GM12873 (cell line): ENCODE data around the gene ACACA.

ENCODE experiments used
- TF ChIP-seq, protein P1 (sequence below): IDR thresholded peaks from 2 replicates; pipeline ENCODE4 v1.5.1; 2012; ENCODE audit warnings: low read depth, mild to moderate bottlenecking, moderate library complexity, low read length, control low read depth; ENCODE audit not compliant: insufficient read depth; ENCODE audit errors: missing control alignments

Gene ACACA

DNA sequence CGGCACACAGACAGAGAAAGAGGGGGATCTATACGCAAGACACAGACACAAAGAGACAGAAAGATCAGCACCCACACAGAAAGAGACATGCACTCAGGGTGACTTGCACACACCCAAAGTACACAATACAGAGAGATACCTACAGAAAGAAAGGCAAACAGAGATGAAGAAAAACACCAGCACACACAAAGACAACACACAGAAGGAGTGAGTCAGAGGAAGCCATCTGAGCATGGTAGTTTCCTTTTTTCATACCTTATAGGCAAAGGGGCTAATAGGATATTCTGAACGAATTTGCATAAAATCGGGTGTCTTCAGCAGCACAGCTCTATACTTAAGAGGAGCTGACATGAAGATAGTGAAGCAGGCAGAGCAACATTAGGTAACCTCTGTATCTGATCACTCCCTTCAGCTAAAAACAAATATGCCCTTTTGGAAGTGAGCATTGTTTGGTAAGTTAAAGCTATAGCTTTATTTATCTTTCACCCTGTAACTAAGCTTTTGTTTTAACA, 259.3 kb downstream of the ACACA start:
- TF ChIP-seq, protein P1, sequence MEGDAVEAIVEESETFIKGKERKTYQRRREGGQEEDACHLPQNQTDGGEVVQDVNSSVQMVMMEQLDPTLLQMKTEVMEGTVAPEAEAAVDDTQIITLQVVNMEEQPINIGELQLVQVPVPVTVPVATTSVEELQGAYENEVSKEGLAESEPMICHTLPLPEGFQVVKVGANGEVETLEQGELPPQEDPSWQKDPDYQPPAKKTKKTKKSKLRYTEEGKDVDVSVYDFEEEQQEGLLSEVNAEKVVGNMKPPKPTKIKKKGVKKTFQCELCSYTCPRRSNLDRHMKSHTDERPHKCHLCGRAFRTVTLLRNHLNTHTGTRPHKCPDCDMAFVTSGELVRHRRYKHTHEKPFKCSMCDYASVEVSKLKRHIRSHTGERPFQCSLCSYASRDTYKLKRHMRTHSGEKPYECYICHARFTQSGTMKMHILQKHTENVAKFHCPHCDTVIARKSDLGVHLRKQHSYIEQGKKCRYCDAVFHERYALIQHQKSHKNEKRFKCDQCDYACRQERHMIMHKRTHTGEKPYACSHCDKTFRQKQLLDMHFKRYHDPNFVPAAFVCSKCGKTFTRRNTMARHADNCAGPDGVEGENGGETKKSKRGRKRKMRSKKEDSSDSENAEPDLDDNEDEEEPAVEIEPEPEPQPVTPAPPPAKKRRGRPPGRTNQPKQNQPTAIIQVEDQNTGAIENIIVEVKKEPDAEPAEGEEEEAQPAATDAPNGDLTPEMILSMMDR, result no peak

DNA sequence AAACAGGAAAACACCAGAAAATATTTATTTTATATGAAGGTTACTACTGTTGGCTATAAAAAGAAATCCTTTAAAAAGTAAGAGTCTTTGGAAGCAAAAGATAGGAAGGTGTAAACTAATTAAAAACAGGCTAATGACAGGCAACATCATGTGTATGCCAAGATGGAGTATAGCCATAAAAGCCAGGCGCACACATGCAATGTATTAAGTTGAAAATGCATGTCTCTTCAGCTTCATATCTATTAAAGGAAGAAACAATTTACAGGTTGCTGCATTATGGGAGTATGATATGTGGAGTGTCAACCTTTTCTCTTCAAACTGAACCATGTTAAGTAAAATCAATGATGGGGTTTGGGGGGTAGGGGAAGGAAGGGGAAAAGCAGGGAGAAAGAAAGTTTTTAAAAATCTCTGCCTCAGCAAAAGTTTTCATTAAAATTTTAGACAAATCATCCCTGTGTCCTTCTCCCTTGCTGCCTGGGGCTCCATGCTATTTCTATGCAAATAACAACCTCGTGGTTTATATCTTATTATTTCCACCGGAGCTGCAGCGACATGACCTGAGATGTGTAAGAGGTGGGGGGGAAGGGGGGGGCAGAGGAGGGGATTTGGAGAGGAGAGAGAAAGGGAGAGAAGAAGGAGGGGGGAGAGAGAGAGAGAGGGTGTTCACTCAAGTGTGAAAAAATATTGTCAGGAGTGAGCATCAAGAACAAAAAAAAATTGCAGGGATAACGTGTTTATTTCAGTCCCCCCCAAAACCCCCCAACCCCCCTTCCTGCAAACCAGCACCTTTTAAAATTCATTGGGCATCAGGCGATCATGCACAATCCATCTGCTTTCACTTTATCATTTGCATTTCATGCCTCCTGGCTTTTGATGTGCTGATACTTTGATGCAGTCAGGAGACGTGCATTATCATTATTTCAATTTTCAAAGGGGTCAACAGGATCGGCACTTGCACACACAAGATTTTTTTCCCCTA, 260.3 kb downstream of the ACACA start:
- TF ChIP-seq, protein P1, result no peak

DNA sequence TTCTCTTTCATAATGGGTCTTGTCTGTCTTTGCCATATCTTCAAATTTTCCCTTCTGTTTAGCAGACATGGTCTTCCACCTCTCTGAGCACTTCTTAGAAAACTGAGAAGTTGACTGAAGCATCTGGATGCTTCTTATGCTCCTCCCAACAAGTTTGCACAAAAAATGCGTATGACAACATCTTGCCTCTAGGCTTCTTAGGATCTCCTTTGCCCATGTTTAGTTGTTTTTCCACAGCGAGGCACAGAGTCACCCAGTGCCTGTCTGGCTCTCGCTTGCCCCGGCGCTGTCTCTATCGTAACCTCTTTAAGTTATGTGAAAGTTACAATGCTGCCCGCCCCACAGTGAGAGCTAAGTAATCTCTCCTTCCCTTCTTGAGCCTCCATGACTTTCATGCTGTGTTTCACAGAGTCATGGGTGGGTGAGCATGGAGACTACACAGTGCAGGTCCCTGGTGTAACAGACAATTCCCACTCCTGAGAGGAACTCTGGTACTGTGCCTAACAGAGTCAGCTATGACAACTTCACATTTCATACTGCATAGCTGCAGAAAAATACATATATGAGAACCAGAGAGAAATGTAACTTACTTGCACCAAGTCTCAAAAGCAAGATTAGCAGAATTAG, 262.4 kb downstream of the ACACA start:
- TF ChIP-seq, protein P1, result no peak

DNA sequence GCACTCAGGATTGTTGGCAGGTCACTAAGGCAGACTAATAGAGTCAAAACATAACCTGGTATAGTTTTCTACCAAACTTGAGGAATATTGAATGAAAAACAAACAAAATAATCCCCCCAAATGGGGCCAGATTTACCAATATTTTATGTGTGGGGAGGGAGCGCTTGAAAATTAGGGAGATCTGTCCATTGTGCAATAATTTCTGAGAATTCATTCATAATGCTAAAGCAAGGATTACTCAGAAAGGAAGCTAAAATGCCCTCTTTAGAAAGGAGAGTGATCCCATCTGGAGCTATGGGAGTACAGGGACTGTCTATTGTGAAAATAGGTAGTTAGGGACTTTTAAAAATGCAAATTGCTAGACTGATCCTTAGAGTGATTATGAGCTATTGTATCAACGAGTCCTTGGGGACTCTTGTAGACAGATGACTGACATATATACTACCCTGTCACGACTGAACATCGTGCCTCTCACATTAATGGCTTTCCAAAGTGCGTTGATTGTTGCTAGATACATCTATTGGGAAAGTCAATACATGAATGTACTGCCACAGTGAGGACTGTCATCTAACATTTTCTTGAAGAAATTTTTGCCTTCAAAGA, 264.2 kb downstream of the ACACA start:
- TF ChIP-seq, protein P1, result no peak

DNA sequence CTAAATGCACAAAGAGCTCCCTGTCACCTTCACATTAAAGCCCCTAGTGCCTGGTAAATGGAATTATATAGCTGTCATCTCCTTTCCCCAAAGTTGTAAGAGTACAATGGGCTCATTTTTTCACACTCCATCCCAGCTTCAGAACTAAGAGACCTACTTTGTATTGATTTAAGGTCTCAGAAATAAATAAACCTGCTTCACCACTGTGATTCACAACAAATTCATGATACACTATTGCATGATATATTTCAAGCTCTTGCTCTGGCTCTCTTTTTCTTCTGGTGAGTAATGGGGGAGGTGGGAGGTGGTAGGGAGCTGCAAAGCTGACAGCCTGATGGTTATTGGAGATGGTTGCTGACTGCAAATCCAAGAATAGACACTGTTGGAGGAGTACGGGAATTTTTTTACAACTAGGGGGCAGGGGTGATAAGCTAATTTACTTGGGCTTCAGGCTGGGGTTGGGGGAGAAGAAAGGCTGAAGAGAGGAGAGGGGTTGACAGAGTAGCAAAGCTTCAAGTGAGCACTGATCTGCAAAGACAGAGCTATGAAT, 268.0 kb downstream of the ACACA start:
- TF ChIP-seq, protein P1, result no peak

DNA sequence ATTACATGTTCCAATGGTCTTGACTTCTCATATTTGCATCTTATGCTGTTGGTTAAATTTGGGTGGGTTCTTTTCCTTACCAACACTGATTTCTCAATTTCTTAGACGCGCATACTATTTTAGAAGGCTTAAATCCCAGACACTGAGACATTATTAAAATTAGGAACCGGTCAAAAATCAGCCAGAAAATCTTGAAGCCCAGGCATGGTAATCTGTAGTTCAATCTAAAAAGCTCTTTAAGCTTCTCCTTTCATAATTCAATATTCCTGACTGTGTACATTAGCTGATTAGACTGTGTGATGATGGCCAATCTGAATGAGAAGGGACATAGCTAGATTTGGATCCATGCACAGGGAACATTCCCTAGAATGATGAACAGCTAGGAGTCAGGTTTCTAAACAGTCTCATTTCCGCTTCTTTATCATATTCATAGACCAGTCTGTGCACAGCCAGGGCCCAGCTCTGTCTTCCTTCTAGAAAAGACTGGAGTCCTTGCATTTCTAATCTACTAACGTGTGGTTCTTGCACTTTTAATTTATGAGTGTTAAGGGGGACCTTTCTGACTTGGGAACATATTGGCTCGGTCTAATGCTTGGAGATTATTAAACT, 268.6 kb downstream of the ACACA start:
- TF ChIP-seq, protein P1, result no peak
